Tibial nerve (tissue), 4 donors: ENCODE results near the gene ANKRD22.

ENCODE experiments used
- CTCF ChIP-seq, 5 experiments: fragments of 200-600 bp in 3 of 5; fragments of 450-650 bp in 2 of 5; sonication (generic) in 3 of 5; IDR thresholded peaks; one replicate each; pipeline ENCODE4 v1.5.1; 2016 to 2019; ENCODE audit warnings: antibody characterized with exemption in 5 of 5, mild to moderate bottlenecking in 3 of 5, moderate library complexity in 2 of 5
- EP300 ChIP-seq, 2 donors: sonication (generic); formaldehyde crosslinking; IDR thresholded peaks; one replicate each; pipeline ENCODE4 v1.6.1; 2017; ENCODE audit warnings: antibody characterized with exemption in 2 of 2, mild to moderate bottlenecking in 1 of 2
- POLR2A ChIP-seq, 2 donors: fragments of 450-650 bp; IDR thresholded peaks; one replicate each; pipeline ENCODE4 v1.6.1; 2017; ENCODE audit warnings: antibody characterized with exemption in 2 of 2, mild to moderate bottlenecking in 2 of 2, moderate library complexity in 2 of 2

GRCh38 chr10:88833723-88834122, 17.9 kb downstream of the ANKRD22 start:
- TF ChIP-seq CTCF (IDR thresholded peaks at IDR 0.05) = no peak
- no peak for TF ChIP-seq POLR2A (IDR thresholded peaks at IDR 0.05)
- no peak for TF ChIP-seq EP300 (IDR thresholded peaks at IDR 0.05)
